Testis (tissue), 3 donors: ENCODE measurements around the gene VPS35L. TPM values are rescaled to one million over a fixed set of nuclear protein-coding genes. Genes with fewer than 3 reads are reported as not detected.
"Not testable (repeated sequence)": the region's sequence is repeated elsewhere in the genome, so short reads cannot be mapped to it uniquely, and the experiment has no call there.

Source experiments
- DNase-seq: peaks from one replicate; pipeline ENCODE4 v3.0.0-alpha.2; 2019
- H3K27ac ChIP-seq, 2 donors: fragments of 200-600 bp; sonication (generic); one replicate each; pipeline ENCODE4 v1.5.1; 2019
- H3K27me3 ChIP-seq: fragments of 200-600 bp; sonication (generic); one replicate; pipeline ENCODE4 v1.5.1; 2019
- H3K36me3 ChIP-seq: fragments of 200-600 bp; sonication (generic); one replicate; pipeline ENCODE4 v1.5.1; 2017; ENCODE audit warnings: low read depth; ENCODE audit errors: missing control alignments
- H3K4me1 ChIP-seq: fragments of 200-600 bp; sonication (generic); one replicate; pipeline ENCODE4 v1.5.1; 2019
- H3K4me3 ChIP-seq, 2 donors: fragments of 200-600 bp; sonication (generic); one replicate each; pipeline ENCODE4 v1.5.1; 2017 to 2019
- H3K9me3 ChIP-seq: fragments of 200-600 bp; sonication (generic); one replicate; pipeline ENCODE4 v1.5.1; 2017
- CTCF ChIP-seq, 3 experiments: fragments of 450-650 bp in 2 of 3; fragments of 200-600 bp in 1 of 3; sonication (generic) in 1 of 3; IDR thresholded peaks; one replicate each; pipeline ENCODE4 v1.5.1; 2016 to 2019; ENCODE audit warnings: antibody characterized with exemption in 3 of 3, mild to moderate bottlenecking in 2 of 3, moderate library complexity in 1 of 3
- POLR2A ChIP-seq: fragments of 450-650 bp; IDR thresholded peaks from one replicate; pipeline ENCODE4 v1.6.1; 2017; ENCODE audit warnings: antibody characterized with exemption, mild to moderate bottlenecking, moderate library complexity
- WGBS, 2 donors: methylation state at CpG; one replicate each; pipeline ENCODE4 v1.1.5; 2018; 5-methylcytosine and 5-hydroxymethylcytosine counted together
- intact Hi-C: fragments of 100-400 bp; cut with DNase I; formaldehyde crosslinking; loops from one replicate; pipeline ENCODE4 v1.15.1; 2023; ENCODE audit warnings: low total_unique reads
- polyA plus RNA-seq: library from polyadenylated mRNA; stranded (reverse); fragments of 350-450 nt; fragmentation: Illumina TruSeq; extraction: RNeasy Lipid Tissue Mini Kit (QIAGEN cat#74804); gene quantifications from one replicate; pipeline ENCODE4 v1.2.3, GENCODE V29; 2014; ENCODE audit warnings: low read depth, low replicate concordance; ENCODE audit not compliant: insufficient read depth
- total RNA-seq, 2 donors: library from RNA; depleted of rRNA; stranded (reverse); fragments of >200 nt; gene quantifications; one replicate each; pipeline ENCODE4 v1.2.3, GENCODE V29; 2016

The VPS35L gene
- total and polyA plus RNA-seq, 3 donors from 2014 or later: 76.1 to 88.9 (median 80.5) TPM

- Histone ChIP-seq H3K36me3 (no peaks in the 10 kb centered on the region), H3K4me1 (peaks cover 4% of the 10 kb centered on the region), H3K27ac (no peak overlapping the region), H3K9me3 (no peaks in the 10 kb centered on the region), H3K4me3 (no peak overlapping the region), H3K27me3 (no peaks in the 10 kb centered on the region)
- WGBS, 2 donors: 92 to 96% methylated on average over 1 of the region's 1 CpG
- no peak for TF ChIP-seq CTCF (IDR thresholded peaks at IDR 0.05)
- TF ChIP-seq POLR2A: no peak
- intact Hi-C loops: no loop called here
- no peak for DNase-seq
Measured at GRCh38 chr16:19659554-19659953, 104.1 kb downstream of the VPS35L start.

GRCh38 chr16:19660432-19660831, 104.9 kb downstream of the VPS35L start:
- 96% methylated on average over 1 of the region's 1 CpG for WGBS, 2 donors
- no peaks in the 10 kb centered on the region for H3K27me3 ChIP-seq
- DNase-seq: no peak
- intact Hi-C loops: no loop called here
- H3K4me3 ChIP-seq: no peak overlapping the region
- no peaks in the 10 kb centered on the region for H3K4me1 ChIP-seq
- H3K36me3 ChIP-seq: no peaks in the 10 kb centered on the region
- no peak overlapping the region for H3K27ac ChIP-seq
- H3K9me3 ChIP-seq: no peaks in the 10 kb centered on the region
- no peak for TF ChIP-seq CTCF (IDR thresholded peaks at IDR 0.05)
- TF ChIP-seq POLR2A: no peak

DNA sequence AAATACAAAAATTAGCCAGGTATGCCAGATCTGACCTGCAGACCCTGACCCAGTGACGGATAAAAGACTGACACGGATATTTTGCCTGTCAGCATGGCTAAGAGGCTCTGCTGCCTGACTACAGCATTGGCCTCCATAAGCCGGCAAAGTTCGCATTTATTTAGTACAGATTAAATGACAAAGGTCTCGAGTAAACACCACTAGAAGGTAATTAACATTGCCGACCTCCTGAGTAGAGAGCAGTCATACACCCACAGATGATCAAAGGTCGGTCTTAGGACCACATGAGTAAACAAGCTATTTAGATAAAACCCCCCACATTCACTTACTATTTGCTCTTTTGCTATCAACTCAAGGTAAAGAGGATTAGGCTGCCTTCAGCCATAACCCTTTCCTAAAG, 106.8 kb downstream of the VPS35L start:
- TF ChIP-seq CTCF (IDR thresholded peaks at IDR 0.05) (no peak), POLR2A (no peak)
- no peak for DNase-seq
- intact Hi-C loops: no loop called here

GRCh38 chr16:19664166-19664565, 108.7 kb downstream of the VPS35L start:
- no peaks in the 10 kb centered on the region for H3K36me3 ChIP-seq
- no peak overlapping the region for H3K27ac ChIP-seq
- WGBS, 2 donors: 94 to 97% methylated on average over 6 of the region's 6 CpGs
- TF ChIP-seq CTCF (IDR thresholded peaks at IDR 0.05) (no peak), POLR2A (no peak)
- no peaks in the 10 kb centered on the region for H3K27me3 ChIP-seq
- H3K9me3 ChIP-seq: no peaks in the 10 kb centered on the region
- H3K4me1 ChIP-seq: no peaks in the 10 kb centered on the region
- DNase-seq: no peak
- H3K4me3 ChIP-seq: no peak overlapping the region
- intact Hi-C loops: no loop called here

More for the DNA sequence above, 106.8 kb downstream of the VPS35L start:
- H3K36me3 ChIP-seq: no peaks in the 10 kb centered on the region
- H3K27me3 ChIP-seq: no peaks in the 10 kb centered on the region
- H3K27ac ChIP-seq: no peak overlapping the region
- WGBS, 2 donors: 86 to 91% methylated on average over 7 of the region's 7 CpGs
- H3K9me3 ChIP-seq: no peaks in the 10 kb centered on the region
- H3K4me3 ChIP-seq: no peak overlapping the region
- no peaks in the 10 kb centered on the region for H3K4me1 ChIP-seq

GRCh38 chr16:19665313-19665712, 109.8 kb downstream of the VPS35L start:
- H3K9me3 ChIP-seq, H3K27ac ChIP-seq, DNase-seq, H3K36me3 ChIP-seq, H3K4me1 ChIP-seq, intact Hi-C loops, H3K4me3 ChIP-seq, H3K27me3 ChIP-seq: not testable (repeated sequence)
- WGBS, 2 donors: 75 to 95% methylated on average over 3 of the region's 3 CpGs
